ENCODE measurements around the gene MCMBP.

DNA sequence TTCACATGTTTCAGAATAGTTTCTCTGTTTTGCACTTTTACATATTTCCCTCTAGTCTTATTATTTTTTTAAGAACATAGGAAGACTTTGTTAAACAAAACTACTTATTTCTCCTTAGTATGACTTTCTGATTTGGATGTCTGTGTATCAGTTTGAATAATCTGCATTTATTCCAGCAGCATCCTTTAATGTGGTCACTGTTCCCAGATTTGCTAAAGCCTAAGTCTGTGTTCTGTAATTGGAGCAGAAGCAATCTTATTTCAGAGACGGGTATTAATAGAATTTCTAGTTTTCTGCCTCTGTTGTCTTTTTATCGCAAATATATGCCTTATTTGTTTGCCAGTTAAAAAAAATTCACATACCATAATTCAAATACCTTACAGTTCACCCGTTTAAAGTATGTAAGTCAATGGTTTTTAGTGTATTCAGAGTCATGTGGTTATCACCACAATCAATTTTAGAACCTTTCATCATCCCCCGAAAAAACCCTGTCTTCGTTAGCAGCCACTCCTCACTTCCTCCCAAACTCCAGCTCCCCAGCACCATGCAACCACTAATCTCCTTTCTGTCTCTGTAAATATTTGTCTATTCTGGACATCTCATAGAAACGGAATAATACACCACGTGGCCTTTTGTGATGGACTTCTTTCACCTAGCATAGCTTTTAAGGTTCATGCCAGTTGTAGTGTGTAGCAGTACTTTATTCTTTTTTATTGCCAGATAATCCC is 88.1 kb downstream of the MCMBP start:
- TF ChIP-seq POLR2AphosphoS5 (IDR thresholded peaks at IDR 0.05; ENCODE audit: low read depth, low read length) (no peak), TAF1 (IDR thresholded peaks at IDR 0.05; ENCODE audit: low read depth, low read length) (no peak), SPI1 (IDR thresholded peaks at IDR 0.05; ENCODE audit: low read depth, low read length) (peak; percentile 92), POLR2A (IDR thresholded peaks at IDR 0.05; ENCODE audit: low read depth, low read length) (no peak), POU2F2 (IDR thresholded peaks at IDR 0.05; ENCODE audit: low read depth, low read length) (no peak)
